ENCODE results near the gene KCNAB2.
"Not testable (repeated sequence)": the region's sequence is repeated elsewhere in the genome, so short reads cannot be mapped to it uniquely, and the experiment has no call there.

Gene KCNAB2

GRCh38 chr1:6045110-6045502 is 582 bp upstream of the KCNAB2 start:
- DNase-seq (no peak), ATAC-seq (replicated peaks) (no peak)
- Mint-ChIP-seq H3K9me3 (no peaks in the 10 kb centered on the region), H3K4me3 (no peak overlapping the region), H3K4me1 (peaks cover 0 to 7% of the 10 kb centered on the region in 2 donors), H3K36me3 (peaks cover 57 to 71% of the 10 kb centered on the region in 2 donors), H3K27me3 (no peaks in the 10 kb centered on the region), H3K27ac (no peak overlapping the region)

- no peaks in the 10 kb centered on the region for H3K27me3 Mint-ChIP-seq
- no peaks in the 10 kb centered on the region for H3K9me3 Mint-ChIP-seq
- no peak overlapping the region for H3K27ac Mint-ChIP-seq
- H3K4me1 Mint-ChIP-seq: peaks cover 0 to 7% of the 10 kb centered on the region in 2 donors
- no peak for DNase-seq
- ATAC-seq (replicated peaks): no peak
- H3K4me3 Mint-ChIP-seq: no peak overlapping the region
- peaks cover 55 to 74% of the 10 kb centered on the region in 2 donors for H3K36me3 Mint-ChIP-seq
These were observed 591 bp downstream of the KCNAB2 start for GRCh38 chr1:6046279-6046678.

GRCh38 chr1:6048179-6048867 is 2.6 kb downstream of the KCNAB2 start:
- peaks cover 50 to 73% of the 10 kb centered on the region in 2 donors for H3K36me3 Mint-ChIP-seq
- ATAC-seq (replicated peaks) (no peak), DNase-seq (no peak)
- peaks cover 0 to 7% of the 10 kb centered on the region in 2 donors for H3K4me1 Mint-ChIP-seq
- no peak overlapping the region for H3K4me3 Mint-ChIP-seq
- no peaks in the 10 kb centered on the region for H3K9me3 Mint-ChIP-seq
- no peaks in the 10 kb centered on the region for H3K27me3 Mint-ChIP-seq
- peak overlapping the region; percentile 47 for H3K27ac Mint-ChIP-seq

GRCh38 chr1:6049419-6049818 is 3.7 kb downstream of the KCNAB2 start:
- Mint-ChIP-seq H3K9me3 (no peaks in the 10 kb centered on the region), H3K4me1 (peaks cover 0 to 4% of the 10 kb centered on the region in 2 donors), H3K4me3 (no peak overlapping the region), H3K36me3 (peaks cover 50 to 74% of the 10 kb centered on the region in 2 donors), H3K27me3 (no peaks in the 10 kb centered on the region), H3K27ac (no peak overlapping the region)
- ATAC-seq (replicated peaks) (no peak), DNase-seq (no peak)

- Mint-ChIP-seq H3K4me1 (peaks cover 1 to 2% of the 10 kb centered on the region in 2 donors), H3K9me3 (no peaks in the 10 kb centered on the region), H3K36me3 (peaks cover 47 to 62% of the 10 kb centered on the region in 2 donors), H3K27me3 (no peaks in the 10 kb centered on the region), H3K4me3 (no peak overlapping the region), H3K27ac (no peak overlapping the region)
- ATAC-seq (replicated peaks): no peak
- DNase-seq: no peak
These were observed 5.7 kb downstream of the KCNAB2 start for GRCh38 chr1:6051423-6051822.

- Mint-ChIP-seq H3K27ac (no peak overlapping the region), H3K9me3 (no peaks in the 10 kb centered on the region), H3K4me1 (peaks cover 10 to 14% of the 10 kb centered on the region in 2 donors), H3K4me3 (no peak overlapping the region), H3K27me3 (no peaks in the 10 kb centered on the region), H3K36me3 (peaks cover 50 to 68% of the 10 kb centered on the region in 2 donors)
- no peak for ATAC-seq (replicated peaks)
- DNase-seq: no peak
These were observed 7.0 kb downstream of the KCNAB2 start for GRCh38 chr1:6052543-6053205.

- ATAC-seq (replicated peaks) (no peak), DNase-seq (no peak)
- H3K36me3 Mint-ChIP-seq: peaks cover 47 to 65% of the 10 kb centered on the region in 2 donors
- H3K4me3 Mint-ChIP-seq: no peak overlapping the region
- H3K27ac Mint-ChIP-seq: no peak overlapping the region
- H3K9me3 Mint-ChIP-seq: no peaks in the 10 kb centered on the region
- no peaks in the 10 kb centered on the region for H3K27me3 Mint-ChIP-seq
- H3K4me1 Mint-ChIP-seq: peaks cover 10 to 17% of the 10 kb centered on the region in 2 donors
These were observed 7.5 kb downstream of the KCNAB2 start for GRCh38 chr1:6053206-6053546.

- no peak overlapping the region for H3K4me3 Mint-ChIP-seq
- H3K4me1 Mint-ChIP-seq: peaks cover 12 to 17% of the 10 kb centered on the region in 2 donors
- peaks cover 45 to 62% of the 10 kb centered on the region in 2 donors for H3K36me3 Mint-ChIP-seq
- H3K9me3 Mint-ChIP-seq: no peaks in the 10 kb centered on the region
- no peak overlapping the region for H3K27ac Mint-ChIP-seq
- H3K27me3 Mint-ChIP-seq: no peaks in the 10 kb centered on the region
- ATAC-seq (replicated peaks) (no peak), DNase-seq (no peak)
These were observed 8.9 kb downstream of the KCNAB2 start for GRCh38 chr1:6054596-6054995.

- no peak for ATAC-seq (replicated peaks)
- H3K4me1 Mint-ChIP-seq: peaks cover 16 to 17% of the 10 kb centered on the region in 2 donors
- no peak for DNase-seq
- H3K36me3 Mint-ChIP-seq: peaks cover 40 to 59% of the 10 kb centered on the region in 2 donors
- no peak overlapping the region for H3K4me3 Mint-ChIP-seq
- H3K27me3 Mint-ChIP-seq: no peaks in the 10 kb centered on the region
- H3K27ac Mint-ChIP-seq: peak overlapping the region; percentile 20
- no peaks in the 10 kb centered on the region for H3K9me3 Mint-ChIP-seq
These were observed 10.9 kb downstream of the KCNAB2 start for GRCh38 chr1:6056572-6056948.

- Mint-ChIP-seq H3K27ac (peak overlapping the region; percentile 34), H3K9me3 (no peaks in the 10 kb centered on the region), H3K4me3 (no peak overlapping the region), H3K4me1 (peaks cover 16 to 18% of the 10 kb centered on the region in 2 donors), H3K27me3 (no peaks in the 10 kb centered on the region), H3K36me3 (peaks cover 42 to 59% of the 10 kb centered on the region in 2 donors)
- DNase-seq (no peak), ATAC-seq (replicated peaks) (no peak)
These were observed 11.6 kb downstream of the KCNAB2 start for GRCh38 chr1:6057170-6057845.

GRCh38 chr1:6059866-6060265 is 14.2 kb downstream of the KCNAB2 start:
- ATAC-seq (replicated peaks) (no peak), DNase-seq (no peak)
- H3K4me1 Mint-ChIP-seq: peaks cover 21 to 28% of the 10 kb centered on the region in 2 donors
- no peak overlapping the region for H3K4me3 Mint-ChIP-seq
- peaks cover 0 to 1% of the 10 kb centered on the region in 2 donors for H3K9me3 Mint-ChIP-seq
- no peaks in the 10 kb centered on the region for H3K27me3 Mint-ChIP-seq
- H3K27ac Mint-ChIP-seq: no peak overlapping the region
- H3K36me3 Mint-ChIP-seq: peaks cover 36 to 52% of the 10 kb centered on the region in 2 donors

GRCh38 chr1:6062670-6063069 is 17.0 kb downstream of the KCNAB2 start:
- H3K27ac Mint-ChIP-seq: no peak overlapping the region
- no peak for ATAC-seq (replicated peaks)
- H3K4me1 Mint-ChIP-seq: peaks cover 13 to 15% of the 10 kb centered on the region in 2 donors
- no peaks in the 10 kb centered on the region for H3K27me3 Mint-ChIP-seq
- H3K36me3 Mint-ChIP-seq: peaks cover 37 to 54% of the 10 kb centered on the region in 2 donors
- DNase-seq: no peak
- H3K9me3 Mint-ChIP-seq: peaks cover 0 to 1% of the 10 kb centered on the region in 2 donors
- no peak overlapping the region for H3K4me3 Mint-ChIP-seq

- peak; percentile 23 to 25 for ATAC-seq (replicated peaks)
- H3K27me3 Mint-ChIP-seq, DNase-seq, H3K9me3 Mint-ChIP-seq, H3K27ac Mint-ChIP-seq, H3K4me3 Mint-ChIP-seq: not testable (repeated sequence)
- peaks cover 11 to 12% of the 10 kb centered on the region in 2 donors for H3K4me1 Mint-ChIP-seq
- peaks cover 34 to 52% of the 10 kb centered on the region in 2 donors for H3K36me3 Mint-ChIP-seq
These were observed 17.9 kb downstream of the KCNAB2 start for GRCh38 chr1:6063532-6064053.

- Mint-ChIP-seq H3K36me3 (peaks cover 33 to 49% of the 10 kb centered on the region in 2 donors), H3K9me3 (peaks cover 0 to 1% of the 10 kb centered on the region in 2 donors), H3K4me3 (no peak overlapping the region), H3K27me3 (no peaks in the 10 kb centered on the region), H3K27ac (no peak overlapping the region), H3K4me1 (peaks cover 5 to 12% of the 10 kb centered on the region in 2 donors)
- DNase-seq (no peak), ATAC-seq (replicated peaks) (no peak)
These were observed 19.6 kb downstream of the KCNAB2 start for GRCh38 chr1:6065093-6065858.
